PC-3 (cell line): ENCODE results near the gene GPR137C. TPM values are rescaled to one million over a fixed set of nuclear protein-coding genes. Genes with fewer than 3 reads are reported as not detected.

Experiments
- ATAC-seq: fragments of 200-7000 bp; cut with Tn5 transposase; 2 replicates; pipeline ENCODE4 v1.9.1; 2020; ENCODE audit warnings: mild to moderate bottlenecking, moderate library complexity
- BruUV-seq: library from RNA; stranded (reverse); fragments of 400-500 nt; replicated peaks from 2 replicates; lab custom pipeline; 2021; lab: Mats Ljungman, UMichigan
- CTCF ChIA-PET: fragments of 300-600 bp; sonication (Branson Sonifier 250); formaldehyde crosslinking; loops from one replicate; lab custom pipeline; 2022; ENCODE audit warnings: antibody characterized with exemption; lab: Charles Lee
- POLR2A ChIA-PET: fragments of 300-600 bp; sonication (Branson Sonifier 250); formaldehyde crosslinking; loops from one replicate; lab custom pipeline; 2022; ENCODE audit warnings: antibody characterized with exemption; ENCODE audit not compliant: unreplicated experiment; lab: Charles Lee
- DNase-seq: peaks from one replicate; pipeline ENCODE4 v3.0.0-alpha.2; 2015
- H2AFZ ChIP-seq: fragments of 300-600 bp; sonication (generic); 2 replicates; pipeline ENCODE4 v1.6.0; 2016; ENCODE audit warnings: antibody characterized with exemption, low read length
- H3F3A ChIP-seq: fragments of 300-600 bp; sonication (generic); one replicate; pipeline ENCODE4 v1.6.0; 2017; ENCODE audit warnings: antibody characterized with exemption, low read length, control low read depth, mild to moderate bottlenecking; ENCODE audit not compliant: unreplicated experiment
- H3K27ac ChIP-seq: fragments of 300-600 bp; sonication (generic); 2 replicates; pipeline ENCODE4 v1.5.1; 2016; ENCODE audit warnings: mild to moderate bottlenecking, low read length
- H3K27me3 ChIP-seq: fragments of 300-600 bp; sonication (generic); 2 replicates; pipeline ENCODE4 v1.6.1; 2016; ENCODE audit warnings: low read length, mixed read lengths
- H3K36me3 ChIP-seq: fragments of 300-600 bp; sonication (generic); 2 replicates; pipeline ENCODE4 v1.6.1; 2016; ENCODE audit warnings: low read depth, mixed run types, low read length, mixed read lengths
- H3K4me1 ChIP-seq: fragments of 300-600 bp; sonication (generic); 2 replicates; pipeline ENCODE4 v1.5.1; 2016; ENCODE audit warnings: low read length; ENCODE audit not compliant: insufficient read depth
- H3K4me2 ChIP-seq: fragments of 300-600 bp; sonication (generic); 2 replicates; pipeline ENCODE4 v1.6.0; 2016; ENCODE audit warnings: low read length
- H3K4me3 ChIP-seq: fragments of 300-600 bp; sonication (generic); 2 replicates; pipeline ENCODE4 v1.5.1; 2016; ENCODE audit warnings: mild to moderate bottlenecking, low read length, mixed read lengths
- H3K79me2 ChIP-seq: fragments of 300-600 bp; sonication (generic); 2 replicates; pipeline ENCODE4 v1.6.1; 2017; ENCODE audit warnings: low read length, mixed read lengths
- H3K9ac ChIP-seq: fragments of 300-600 bp; sonication (generic); 2 replicates; pipeline ENCODE4 v1.6.0; 2016; ENCODE audit warnings: mild to moderate bottlenecking, low read length
- H3K9me2 ChIP-seq: fragments of 300-600 bp; sonication (generic); replicated peaks from 2 replicates; pipeline ENCODE4 v1.6.1; 2016; ENCODE audit warnings: mixed run types, low read length, mixed read lengths
- H3K9me3 ChIP-seq: fragments of 300-600 bp; sonication (generic); 2 replicates; pipeline ENCODE4 v1.6.1; 2016; ENCODE audit warnings: low read length, mixed read lengths
- H4K20me1 ChIP-seq: fragments of 300-600 bp; sonication (generic); 2 replicates; pipeline ENCODE4 v1.6.1; 2016; ENCODE audit warnings: low read length, mixed read lengths
- EZH2 ChIP-seq: fragments of 300-600 bp; sonication (generic); IDR thresholded peaks from one replicate; pipeline ENCODE4 v1.6.1; 2017; ENCODE audit warnings: antibody characterized with exemption, mild to moderate bottlenecking, low read length; ENCODE audit not compliant: unreplicated experiment
- EZH2phosphoT487 ChIP-seq: fragments of 300-600 bp; sonication (generic); IDR thresholded peaks from 2 replicates; pipeline ENCODE4 v1.6.1; 2018; ENCODE audit warnings: mild to moderate bottlenecking, antibody characterized with exemption, low read length, borderline replicate concordance
- intact Hi-C: fragments of 100-400 bp; cut with micrococcal nuclease; formaldehyde crosslinking; loops from 2 replicates; pipeline ENCODE4 v1.9.0; 2023
- total RNA-seq: library from RNA; depleted of rRNA; stranded (reverse); fragments of >200 nt; gene quantifications from 2 replicates; pipeline ENCODE4 v1.2.3, GENCODE V29; 2014
- TF ChIP-seq, protein P1 (sequence below): fragments of 300-600 bp; sonication (generic); conservative IDR thresholded peaks from 2 replicates; pipeline ENCODE4 v1.5.1; 2017; ENCODE audit warnings: antibody characterized with exemption, low read depth, mild to moderate bottlenecking, low read length

Gene GPR137C
- total RNA-seq, 1 experiment from 2014 or later, result 0.91 TPM

GRCh38 chr14:52661314-52661713 is 108.7 kb downstream of the GPR137C start:
- Histone ChIP-seq H3K9me2 (no peaks in the 10 kb centered on the region), H3K4me1 (no peaks in the 10 kb centered on the region), H3K4me2 (no peak overlapping the region), H3K27me3 (no peaks in the 10 kb centered on the region), H3K36me3 (peaks cover 48% of the 10 kb centered on the region), H3K79me2 (no peaks in the 10 kb centered on the region), H3K9ac (no peak overlapping the region), H3K27ac (no peak overlapping the region), H3F3A (no peaks in the 10 kb centered on the region), H2AFZ (no peak overlapping the region), H3K4me3 (no peak overlapping the region), H4K20me1 (0 out of 2 replicates have a peak, but pooled peaks cover 3% of the 10 kb centered on the region), H3K9me3 (no peaks in the 10 kb centered on the region)
- POLR2A ChIA-PET, result no interaction called here
- BruUV-seq, result no TSS peak
- intact Hi-C loops, result no loop called here
- DNase-seq (no peak), ATAC-seq (no peak)
- CTCF ChIA-PET, result no interaction called here
- TF ChIP-seq, protein P1, sequence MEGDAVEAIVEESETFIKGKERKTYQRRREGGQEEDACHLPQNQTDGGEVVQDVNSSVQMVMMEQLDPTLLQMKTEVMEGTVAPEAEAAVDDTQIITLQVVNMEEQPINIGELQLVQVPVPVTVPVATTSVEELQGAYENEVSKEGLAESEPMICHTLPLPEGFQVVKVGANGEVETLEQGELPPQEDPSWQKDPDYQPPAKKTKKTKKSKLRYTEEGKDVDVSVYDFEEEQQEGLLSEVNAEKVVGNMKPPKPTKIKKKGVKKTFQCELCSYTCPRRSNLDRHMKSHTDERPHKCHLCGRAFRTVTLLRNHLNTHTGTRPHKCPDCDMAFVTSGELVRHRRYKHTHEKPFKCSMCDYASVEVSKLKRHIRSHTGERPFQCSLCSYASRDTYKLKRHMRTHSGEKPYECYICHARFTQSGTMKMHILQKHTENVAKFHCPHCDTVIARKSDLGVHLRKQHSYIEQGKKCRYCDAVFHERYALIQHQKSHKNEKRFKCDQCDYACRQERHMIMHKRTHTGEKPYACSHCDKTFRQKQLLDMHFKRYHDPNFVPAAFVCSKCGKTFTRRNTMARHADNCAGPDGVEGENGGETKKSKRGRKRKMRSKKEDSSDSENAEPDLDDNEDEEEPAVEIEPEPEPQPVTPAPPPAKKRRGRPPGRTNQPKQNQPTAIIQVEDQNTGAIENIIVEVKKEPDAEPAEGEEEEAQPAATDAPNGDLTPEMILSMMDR, result no peak
- TF ChIP-seq EZH2phosphoT487 (no peak), EZH2 (no peak)

DNA sequence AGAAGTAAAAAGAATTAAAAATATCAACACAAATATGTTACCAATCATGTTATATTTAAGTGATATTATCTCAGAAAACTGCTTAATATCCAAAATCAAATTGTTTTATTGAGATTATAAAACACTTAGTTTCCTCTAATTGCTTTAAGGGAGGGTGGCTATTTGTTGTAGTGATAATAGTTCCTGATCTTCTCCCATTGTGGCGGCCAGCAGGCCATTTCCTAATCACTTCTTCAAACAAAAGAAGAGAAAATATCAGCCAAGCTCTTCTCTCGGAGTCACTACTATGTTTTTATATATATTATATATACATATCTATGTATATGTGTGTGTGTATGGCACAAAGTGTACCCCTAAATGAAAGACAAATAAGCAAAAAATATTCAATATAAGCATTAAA is 111.2 kb downstream of the GPR137C start:
- no peak for DNase-seq
- H3K27ac ChIP-seq, result no peak overlapping the region
- CTCF ChIA-PET, result interaction anchor here (0.6 kb wide), 1 partner anchor 642 kb away, joined by 3 read pairs; no protein-coding TSS in a partner anchor
- H3K9me2 ChIP-seq, result no peaks in the 10 kb centered on the region
- no peaks in the 10 kb centered on the region for H3F3A ChIP-seq
- intact Hi-C loops, result no loop called here
- no peak overlapping the region for H3K9ac ChIP-seq
- H2AFZ ChIP-seq, result no peak overlapping the region
- no peak overlapping the region for H3K4me3 ChIP-seq
- H3K36me3 ChIP-seq, result peaks cover 37% of the 10 kb centered on the region
- no peaks in the 10 kb centered on the region for H3K27me3 ChIP-seq
- H3K4me1 ChIP-seq, result no peaks in the 10 kb centered on the region
- no peaks in the 10 kb centered on the region for H3K79me2 ChIP-seq
- 0 out of 2 replicates have a peak, but pooled peaks cover 3% of the 10 kb centered on the region for H4K20me1 ChIP-seq
- no TSS peak for BruUV-seq
- no peak for ATAC-seq
- no peaks in the 10 kb centered on the region for H3K9me3 ChIP-seq
- no peak for TF ChIP-seq EZH2phosphoT487
- TF ChIP-seq, protein P1, result no peak
- no peak for TF ChIP-seq EZH2
- no peak overlapping the region for H3K4me2 ChIP-seq
- POLR2A ChIA-PET, result no interaction called here

DNA sequence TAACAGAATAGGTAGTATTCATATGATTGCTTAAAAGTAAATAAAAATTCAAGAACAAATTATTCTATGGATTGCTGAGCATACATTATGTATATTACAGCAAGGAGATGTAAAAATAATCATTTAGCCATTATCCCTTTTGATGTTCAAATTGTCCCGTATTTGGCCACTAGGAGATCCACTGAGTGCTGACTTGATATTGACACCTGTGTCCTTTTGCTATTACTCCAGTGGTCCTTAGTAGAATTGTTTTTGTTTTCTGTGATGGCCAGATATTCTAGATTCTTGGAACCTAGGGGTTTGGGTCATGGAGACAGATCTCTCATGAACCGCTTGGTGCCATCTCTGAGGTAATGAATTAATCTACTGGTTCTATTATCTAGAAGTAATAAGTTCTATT is 126.0 kb downstream of the GPR137C start:
- ChIA-PET CTCF (no interaction called here), POLR2A (no interaction called here)
- no peak overlapping the region for H3K4me2 ChIP-seq
- H3K79me2 ChIP-seq, result peaks cover 30% of the 10 kb centered on the region
- intact Hi-C loops, result loop anchor here (10.0 kb wide), 1 partner anchor 46 kb away; no protein-coding TSS in a partner anchor
- no peak overlapping the region for H3K9ac ChIP-seq
- no peaks in the 10 kb centered on the region for H3K9me3 ChIP-seq
- TF ChIP-seq EZH2, result no peak
- no peak for TF ChIP-seq EZH2phosphoT487
- TF ChIP-seq, protein P1, result peak; percentile 76
- peak; percentile 80 for ATAC-seq
- DNase-seq, result peak; percentile 56
- no peak overlapping the region for H3K27ac ChIP-seq
- peaks cover 45% of the 10 kb centered on the region for H3K36me3 ChIP-seq
- H3K4me1 ChIP-seq, result no peaks in the 10 kb centered on the region
- no peaks in the 10 kb centered on the region for H3K27me3 ChIP-seq
- no peaks in the 10 kb centered on the region for H3K9me2 ChIP-seq
- H2AFZ ChIP-seq, result no peak overlapping the region
- BruUV-seq, result no TSS peak
- H4K20me1 ChIP-seq, result 0 out of 2 replicates have a peak, but pooled peaks cover 9% of the 10 kb centered on the region
- H3F3A ChIP-seq, result no peaks in the 10 kb centered on the region
- H3K4me3 ChIP-seq, result no peak overlapping the region
